Ramos (cell line): Measurements from ENCODE around the gene STXBP5.

Source experiments
- in situ Hi-C: fragments of 300-500 bp; cut with MboI; formaldehyde crosslinking; loops from one replicate; pipeline ENCODE4 v1.14.3; 2022; ENCODE audit warnings: low sequenced_read_pairs; ENCODE audit not compliant: unreplicated experiment

The STXBP5 gene

DNA sequence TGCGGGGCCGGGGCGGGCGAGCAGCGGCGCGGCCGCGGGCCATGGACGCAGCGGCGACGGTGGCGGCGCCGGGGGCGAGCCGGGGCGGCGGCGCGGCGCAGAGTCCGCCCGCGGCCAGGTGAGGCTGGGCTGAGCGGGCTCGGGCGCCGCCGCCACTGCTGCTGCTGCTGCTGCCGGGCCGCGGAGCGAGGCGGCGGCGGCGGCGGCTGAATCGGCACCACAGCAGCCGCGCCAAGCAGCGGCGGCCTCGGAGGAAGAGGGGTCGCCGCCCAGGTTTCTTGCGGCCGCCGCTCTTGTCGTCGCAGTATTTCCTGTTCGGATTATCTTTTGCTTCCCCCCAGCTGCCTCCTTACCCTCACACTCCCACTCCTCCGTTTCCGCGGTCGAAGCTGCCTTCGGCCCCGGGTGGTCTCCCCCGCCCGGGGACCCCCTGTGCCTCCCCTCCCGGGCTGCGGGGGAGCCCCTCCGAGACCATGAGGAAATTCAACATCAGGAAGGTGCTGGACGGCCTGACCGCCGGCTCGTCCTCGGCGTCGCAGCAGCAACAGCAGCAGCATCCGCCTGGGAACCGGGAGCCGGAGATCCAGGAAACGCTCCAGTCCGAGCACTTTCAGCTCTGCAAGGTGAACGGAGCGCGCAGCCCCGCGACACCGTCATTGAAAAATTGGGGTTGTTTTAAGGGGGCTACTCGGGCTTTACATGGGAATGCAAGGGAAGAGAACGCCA lies at the start of gene STXBP5:
TSS of gene STXBP5 (plus strand) at position 358 of the 726 bp plus-strand sequence. CDS start at position 474, 116 bp downstream.
- in situ Hi-C loops, result no loop called here

DNA sequence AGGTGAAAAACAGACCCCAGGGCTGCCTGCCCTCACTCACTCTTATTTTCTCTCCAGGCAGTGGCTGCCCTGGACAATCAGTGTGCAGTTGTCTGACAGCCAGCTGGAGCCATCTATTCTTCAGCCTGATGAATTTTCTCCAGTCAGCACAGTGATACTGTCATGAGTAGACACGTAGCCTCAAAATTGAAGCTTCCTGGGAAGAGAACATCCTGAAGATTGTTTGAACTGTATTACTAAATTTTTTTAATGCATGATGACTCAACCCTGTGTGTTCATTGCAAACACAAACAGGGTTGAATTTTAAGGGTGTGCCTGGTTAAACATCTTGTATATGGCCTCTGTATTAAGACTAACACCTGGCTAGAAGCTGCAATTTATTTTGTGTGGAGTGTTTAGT lies 49.8 kb upstream of the STXBP5 start:
- in situ Hi-C loops, result no loop called here

DNA sequence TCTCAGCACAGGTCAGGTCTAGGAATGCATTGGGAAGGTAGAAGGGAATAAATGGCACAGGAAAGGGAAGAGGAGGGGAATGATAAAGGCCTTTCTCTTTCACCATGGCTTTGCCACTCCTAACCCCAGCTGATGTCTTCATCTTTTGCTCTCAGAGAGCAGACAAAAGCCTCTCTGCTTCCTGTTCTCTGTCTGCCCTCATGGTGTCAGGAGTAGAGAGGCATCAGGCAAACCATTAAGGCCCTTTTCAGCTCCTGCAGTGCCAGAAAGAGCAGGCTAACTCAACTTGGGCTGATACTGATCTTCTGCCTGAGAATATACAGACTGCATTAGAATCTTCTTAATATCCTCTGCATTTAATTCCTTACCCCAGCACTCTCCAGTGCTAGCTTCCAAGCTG lies 48.0 kb upstream of the STXBP5 start:
- in situ Hi-C loops, result no loop called here

DNA sequence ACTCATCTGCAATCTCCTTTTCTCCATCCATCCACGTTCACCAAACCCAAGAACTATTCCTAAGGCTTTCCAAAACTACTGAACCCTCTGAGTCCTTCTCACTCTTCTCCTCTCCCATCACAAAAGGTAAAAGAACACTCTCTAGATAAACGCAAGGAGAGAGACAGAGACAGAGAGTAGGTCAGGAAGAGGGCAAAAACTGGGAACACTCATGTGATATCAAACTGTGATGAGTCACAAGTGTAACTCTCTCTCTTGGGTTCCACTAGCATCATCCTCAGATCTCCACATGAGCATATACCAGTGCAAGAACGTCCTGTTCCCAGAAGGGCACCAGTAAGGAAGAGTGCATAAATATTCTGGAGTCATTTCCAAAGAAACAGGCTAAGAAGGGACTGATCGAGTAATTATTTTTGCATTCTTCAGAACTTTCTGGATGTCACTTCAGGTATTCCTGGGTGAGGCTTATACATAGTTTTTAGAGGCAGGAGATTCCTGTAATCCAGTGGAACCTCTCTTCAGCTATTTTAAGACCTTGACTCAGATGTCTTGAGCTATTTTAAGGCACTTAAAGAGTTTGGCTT lies 47.3 kb upstream of the STXBP5 start:
- in situ Hi-C loops, result no loop called here

DNA sequence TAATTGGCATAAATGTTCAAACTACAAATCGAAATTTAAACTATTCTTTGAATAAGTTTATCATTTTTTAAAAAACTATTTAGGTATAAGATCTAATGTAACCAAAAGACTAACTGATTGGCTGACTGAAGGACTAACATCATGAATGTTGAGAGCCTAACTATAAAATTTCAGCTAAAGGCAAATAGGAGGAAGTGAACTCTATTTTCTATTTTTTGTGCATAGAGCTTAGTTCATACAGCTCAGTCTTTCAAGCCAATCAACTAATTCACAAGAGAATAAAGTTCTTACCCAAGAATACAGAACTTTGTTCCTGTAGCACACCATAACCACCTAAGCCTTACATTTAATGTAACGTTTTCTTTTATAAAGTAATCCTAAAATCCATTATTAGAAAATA lies 46.3 kb upstream of the STXBP5 start:
- in situ Hi-C loops, result no loop called here

DNA sequence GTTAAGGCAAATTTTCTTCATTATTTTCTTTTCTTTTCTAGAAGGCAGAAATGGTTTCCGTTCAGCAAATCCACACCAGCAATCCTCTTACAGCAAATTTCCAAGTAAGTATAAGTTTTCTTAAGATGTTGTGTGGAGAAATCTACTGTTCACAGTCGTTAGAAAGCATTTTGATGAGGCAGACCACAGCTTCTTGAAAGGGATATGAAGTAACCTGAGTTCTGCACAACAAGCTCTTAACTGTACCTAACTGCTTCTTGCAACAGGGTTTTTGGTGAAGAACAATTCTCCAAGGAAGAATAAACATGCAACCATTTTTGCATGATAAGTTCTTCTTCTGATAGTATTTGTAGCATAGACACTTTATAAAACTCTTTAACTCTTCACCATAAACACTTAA lies 45.3 kb upstream of the STXBP5 start:
- in situ Hi-C loops, result no loop called here

DNA sequence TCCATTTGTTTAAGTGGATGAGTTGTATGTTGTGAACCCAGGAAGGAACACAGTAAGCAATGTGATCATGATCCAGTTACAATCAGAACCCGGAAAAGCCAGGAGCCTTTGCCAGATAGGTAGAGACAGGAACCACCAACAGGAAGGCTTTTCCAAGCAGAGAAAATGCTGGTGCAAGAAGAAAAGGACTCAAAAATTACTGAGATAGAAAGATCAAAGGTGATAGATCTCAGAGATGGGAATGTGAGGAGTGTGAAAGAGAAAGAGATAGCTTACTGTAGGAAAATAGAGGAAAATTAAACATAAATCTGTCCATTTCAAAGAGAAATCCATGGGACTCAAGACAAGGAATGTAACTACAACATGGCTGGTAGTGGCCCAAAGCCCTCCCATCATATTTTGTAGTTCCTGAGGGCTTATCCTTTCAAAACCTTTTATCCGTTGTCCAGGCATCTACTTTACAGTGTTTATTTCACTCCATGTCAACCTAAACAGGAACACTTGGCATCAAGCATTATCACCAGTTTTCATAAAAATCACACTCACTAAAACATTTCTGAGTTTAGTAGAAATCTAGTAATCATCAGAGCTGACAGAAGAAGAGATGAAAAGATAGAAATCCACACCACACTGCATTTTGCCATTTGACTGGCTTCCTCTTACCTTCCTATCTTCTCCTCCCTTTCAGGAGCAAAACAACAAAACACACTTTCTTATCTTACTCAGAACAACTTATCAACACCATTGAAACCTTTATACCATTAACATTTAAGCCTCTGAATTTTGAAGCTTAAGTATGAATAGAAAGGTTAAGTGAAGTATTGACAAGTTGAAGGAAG lies 44.5 kb upstream of the STXBP5 start:
- in situ Hi-C loops, result no loop called here

DNA sequence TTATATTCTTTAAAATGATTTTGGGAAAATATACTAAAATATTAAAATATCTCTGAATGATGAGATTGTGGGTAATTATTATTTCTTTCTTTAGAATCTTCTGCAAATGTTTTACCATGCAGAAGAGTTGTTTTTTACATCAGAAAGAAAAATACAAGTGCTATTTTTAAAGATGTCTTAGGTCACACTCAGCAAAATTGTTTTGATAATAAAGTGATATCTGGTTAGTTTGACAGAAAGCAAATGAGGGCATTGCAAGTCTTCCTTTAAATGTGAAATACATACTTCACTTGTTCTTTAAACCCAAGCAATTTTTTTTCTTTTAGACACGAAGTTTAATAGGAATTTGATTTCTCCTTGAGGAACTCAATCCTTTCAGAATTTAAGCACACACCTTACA lies 43.6 kb upstream of the STXBP5 start:
- in situ Hi-C loops, result no loop called here

DNA sequence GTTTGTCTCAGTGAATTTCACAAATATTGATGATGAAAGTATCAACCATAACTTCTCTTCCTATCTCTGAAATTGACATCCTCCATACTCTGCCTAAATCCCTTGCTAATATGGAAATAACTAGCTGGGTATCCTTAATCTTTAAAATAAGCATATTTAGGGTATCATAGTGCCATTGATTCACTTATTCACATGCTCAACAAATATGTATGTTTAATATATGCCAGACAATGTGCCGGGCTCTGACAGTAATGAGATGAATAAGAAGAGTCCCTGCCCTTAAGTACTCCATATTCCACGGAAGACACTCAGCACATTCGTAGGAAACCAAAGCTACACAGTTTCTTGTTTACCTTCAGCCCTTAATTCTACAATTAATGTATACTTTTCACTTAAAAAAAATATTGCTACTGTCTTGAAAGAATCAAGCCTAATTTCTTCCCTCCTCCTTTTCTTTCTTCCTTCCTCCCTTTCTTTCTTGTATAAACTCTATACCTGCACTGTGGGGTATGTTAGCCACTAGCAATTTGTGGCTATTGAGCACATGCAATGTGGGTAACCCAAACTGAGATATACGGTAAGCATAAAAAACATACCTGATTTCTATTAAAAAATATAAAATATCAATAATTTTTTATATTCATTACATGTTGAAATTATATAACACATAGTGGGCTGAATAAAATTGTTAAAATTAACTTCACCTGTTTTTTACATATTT lies 42.8 kb upstream of the STXBP5 start:
- in situ Hi-C loops, result no loop called here

DNA sequence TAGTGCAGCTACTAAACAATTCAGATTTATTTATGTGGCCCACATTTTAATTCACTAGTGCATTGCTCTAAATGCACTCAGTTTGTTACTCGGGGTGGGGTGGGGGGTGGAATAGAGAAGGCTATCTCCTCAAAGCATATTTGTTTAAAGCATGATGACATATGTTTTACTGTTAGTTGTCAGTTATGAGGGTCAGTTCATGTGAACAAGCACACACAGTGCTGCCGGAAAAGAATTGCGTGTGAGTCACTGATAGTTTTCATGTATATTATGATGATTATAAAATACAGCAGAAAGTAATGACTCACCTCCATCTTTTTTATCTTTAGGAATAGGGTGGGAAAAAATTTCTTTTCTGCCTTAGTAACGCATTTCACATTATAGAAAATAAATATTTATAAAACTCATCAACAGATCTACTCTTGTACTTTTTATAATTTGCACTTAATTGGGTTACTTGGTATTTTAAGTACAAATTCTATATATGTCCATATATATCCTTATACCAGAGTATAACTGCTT lies 42.2 kb upstream of the STXBP5 start:
- in situ Hi-C loops, result no loop called here

DNA sequence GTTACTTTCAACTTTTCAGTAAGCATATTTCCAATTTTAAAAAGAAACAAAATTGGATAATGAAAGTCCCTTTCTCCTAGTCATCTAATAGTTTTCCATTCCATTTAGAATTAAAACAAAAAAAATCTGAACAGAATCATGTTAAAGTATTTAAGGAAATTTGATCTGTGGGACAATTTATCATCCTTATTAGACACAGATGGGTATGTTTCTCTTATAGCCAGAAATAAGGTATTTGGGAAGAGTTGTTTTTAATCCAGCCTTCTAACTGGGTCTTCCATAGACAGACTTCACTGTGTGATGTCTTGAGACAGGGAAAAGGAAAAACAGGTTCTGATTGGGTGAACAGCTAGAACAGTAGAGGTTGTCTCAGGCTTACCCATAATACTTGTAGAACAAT lies 39.5 kb upstream of the STXBP5 start:
- in situ Hi-C loops, result no loop called here

DNA sequence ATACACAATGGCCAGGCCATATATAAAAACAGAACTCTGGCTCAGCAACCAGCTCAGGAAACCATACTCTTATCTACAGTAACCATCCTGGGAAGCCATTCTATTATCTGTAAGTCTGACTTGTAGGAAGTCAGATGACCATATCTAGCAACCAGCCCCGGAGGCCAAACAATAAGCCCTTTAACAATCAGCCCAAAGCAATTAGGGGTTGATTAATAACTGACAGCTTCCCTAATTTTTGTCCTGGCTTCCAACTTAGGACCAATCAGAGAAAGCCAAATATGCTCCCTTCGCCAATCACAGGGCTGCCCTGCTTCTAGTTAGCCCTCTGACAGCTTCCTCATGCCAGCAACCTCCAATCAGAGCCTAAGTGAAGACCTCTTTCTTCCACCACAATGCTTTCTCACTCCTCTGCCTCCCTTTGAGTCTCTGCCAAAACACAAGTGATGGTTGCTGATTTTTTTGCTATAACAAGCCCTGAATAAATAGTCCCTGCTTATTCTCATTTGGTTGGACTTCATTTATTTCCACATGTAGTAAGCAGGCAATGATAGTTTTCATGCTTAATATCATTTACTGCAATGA lies 37.8 kb upstream of the STXBP5 start:
- in situ Hi-C loops, result no loop called here

DNA sequence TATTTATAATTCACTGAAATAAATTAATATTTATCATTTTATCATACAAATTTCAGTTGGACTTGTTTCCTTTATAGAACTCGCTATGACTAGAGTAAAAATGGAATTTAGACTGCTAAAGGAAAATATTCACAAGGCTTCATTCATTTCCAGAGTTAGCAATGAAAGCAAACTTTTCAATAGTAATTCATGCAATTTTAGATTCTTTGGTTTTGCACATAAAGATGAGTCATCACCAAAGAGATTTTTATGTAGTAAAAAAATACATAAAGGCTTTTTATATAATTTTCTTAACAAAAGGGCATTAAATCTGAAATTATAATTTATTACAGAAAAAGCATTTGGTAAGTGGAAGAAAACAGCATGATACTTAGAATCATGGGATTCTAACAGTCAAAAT lies 37.2 kb upstream of the STXBP5 start:
- in situ Hi-C loops, result no loop called here

DNA sequence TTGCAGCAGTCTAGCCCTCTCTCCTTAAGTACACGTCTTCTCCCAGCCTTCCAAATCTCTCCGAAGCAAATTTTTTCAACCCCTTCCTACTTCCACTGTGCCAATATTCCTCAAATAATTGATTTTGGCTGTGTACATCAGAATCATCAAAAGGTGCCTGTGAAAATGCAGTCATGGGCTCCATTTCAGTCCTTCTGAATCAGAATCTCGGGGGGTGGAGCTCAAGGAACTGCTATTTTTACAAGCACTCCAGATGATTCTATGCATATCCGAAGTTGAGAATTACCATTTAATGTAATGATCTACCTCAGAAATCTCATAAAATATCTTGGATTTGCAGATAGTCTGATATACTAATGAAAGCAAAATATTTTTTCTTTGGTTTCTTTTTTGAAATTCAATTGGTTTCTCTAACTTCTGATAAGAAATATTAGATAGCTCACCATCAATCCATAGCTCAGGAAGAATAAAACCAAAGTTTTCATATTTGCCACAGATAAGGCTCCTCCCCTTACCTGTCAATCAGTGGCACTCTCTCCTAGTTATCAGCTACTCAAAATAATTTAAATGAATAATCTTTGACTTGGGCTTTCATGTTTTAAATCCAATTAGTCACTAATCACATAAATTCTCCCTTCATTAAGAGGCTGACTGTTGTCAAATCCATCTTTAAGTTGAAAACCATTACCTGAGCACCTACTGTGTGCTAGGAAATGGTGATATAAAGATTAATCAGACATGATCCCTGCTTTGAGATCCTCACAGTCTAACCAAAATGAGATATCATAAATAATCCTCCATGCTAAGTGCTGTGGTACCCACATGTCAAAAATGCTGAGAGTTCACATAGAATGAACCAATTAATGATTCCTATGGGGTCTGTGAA lies 36.4 kb upstream of the STXBP5 start:
- in situ Hi-C loops, result no loop called here

DNA sequence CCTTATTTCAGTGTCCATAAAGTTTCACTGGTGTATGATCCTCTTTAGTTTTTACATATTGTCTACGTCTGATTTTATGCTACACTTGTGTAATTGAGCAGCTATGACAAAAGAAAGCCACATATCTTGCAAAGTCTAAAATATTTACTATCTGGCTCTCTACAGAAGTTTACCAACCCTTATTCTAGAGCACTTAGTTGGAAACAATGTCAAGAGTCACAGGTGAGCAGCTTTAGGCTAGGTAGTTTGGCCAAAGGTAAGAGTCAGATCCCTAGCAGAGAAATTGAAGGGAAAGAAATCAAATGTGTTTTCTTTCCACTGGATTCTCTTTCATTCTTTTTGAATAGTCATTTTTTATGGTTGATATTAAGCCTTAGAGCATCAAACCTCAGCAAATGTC lies 34.7 kb upstream of the STXBP5 start:
- in situ Hi-C loops, result no loop called here

DNA sequence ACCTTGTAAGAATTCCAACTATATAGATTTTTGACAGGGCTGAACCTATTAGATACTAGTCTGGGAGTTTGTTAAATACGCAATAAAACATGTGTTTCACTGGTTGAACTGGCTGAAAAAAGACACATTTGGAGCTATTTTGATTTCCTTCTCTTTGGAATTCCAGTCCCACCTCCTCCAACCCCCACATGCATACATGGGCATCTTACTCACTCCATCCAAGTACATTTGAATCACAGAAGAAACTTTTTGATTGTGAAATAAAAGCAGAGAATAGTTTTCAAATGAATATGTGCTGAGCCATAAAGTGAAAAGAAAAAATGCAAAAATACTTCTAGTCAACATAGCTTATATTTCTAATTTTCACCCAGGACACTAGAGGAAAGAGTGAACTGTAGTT lies 33.9 kb upstream of the STXBP5 start:
- in situ Hi-C loops, result no loop called here

DNA sequence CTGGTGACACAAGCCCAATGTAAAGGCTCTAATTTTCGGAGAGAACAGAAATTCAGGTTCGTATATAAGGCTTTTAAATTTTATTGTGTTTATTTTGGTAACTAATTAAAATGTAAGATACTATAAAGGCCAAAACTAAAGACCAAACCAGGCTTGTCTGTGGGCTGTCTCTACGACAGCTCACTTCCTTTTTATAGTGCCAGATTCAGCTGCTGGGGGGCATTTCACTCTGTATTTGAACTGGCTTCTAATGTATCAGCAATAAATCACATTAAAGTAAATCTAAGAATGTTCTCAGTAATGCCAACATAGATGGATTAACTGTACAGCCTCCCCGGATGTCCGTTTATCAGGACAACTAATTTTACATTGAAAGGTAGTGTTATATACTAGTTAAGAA lies 31.1 kb upstream of the STXBP5 start:
- in situ Hi-C loops, result no loop called here

DNA sequence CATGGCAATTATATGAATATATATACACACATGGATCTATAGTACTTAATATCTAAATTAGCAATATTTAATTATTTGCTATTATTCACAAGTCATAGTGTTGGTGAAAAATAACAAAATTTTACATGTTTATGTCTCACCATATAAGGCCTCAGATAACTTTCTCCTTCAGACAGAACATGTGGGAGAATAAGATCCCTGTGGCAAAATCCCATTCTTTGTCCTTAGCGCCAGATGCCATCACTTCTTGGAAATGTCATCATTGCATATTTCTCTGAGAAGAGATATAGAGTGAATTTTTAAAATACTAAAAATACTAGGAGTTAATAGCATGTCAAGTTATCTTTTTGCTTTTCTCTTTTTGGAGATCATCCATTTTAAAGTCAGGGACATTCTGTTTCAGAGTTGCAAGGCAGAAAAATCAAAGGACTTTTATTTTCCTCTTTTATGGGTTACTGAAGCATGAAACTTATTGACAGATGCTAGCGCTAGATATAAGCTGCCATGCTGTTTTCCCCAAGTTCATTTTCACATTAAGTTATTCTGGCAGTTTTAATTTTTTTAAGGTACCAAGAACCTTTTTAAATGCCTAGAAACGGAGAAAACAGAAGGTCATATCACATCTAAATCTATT lies 30.4 kb upstream of the STXBP5 start:
- in situ Hi-C loops, result no loop called here

DNA sequence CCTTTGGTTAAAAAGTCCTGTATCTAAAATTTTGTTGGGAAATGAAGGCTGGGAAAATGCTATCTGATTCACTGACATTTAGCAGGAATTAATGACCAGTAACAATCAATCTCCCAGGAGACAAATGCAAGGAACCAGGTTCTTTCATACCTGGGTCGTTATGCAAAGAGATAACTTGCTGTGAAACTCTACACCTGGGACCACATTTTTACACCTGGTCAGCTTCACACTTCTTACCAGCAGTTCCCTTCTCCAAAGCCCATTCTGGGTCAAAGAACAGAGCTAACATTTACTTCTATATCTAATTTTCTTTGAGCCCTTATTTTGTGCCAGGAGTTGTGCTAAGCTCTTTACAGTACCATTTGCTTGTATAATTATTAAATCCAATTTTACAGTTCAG lies 27.4 kb upstream of the STXBP5 start:
- in situ Hi-C loops, result no loop called here
